ENCODE results near the gene DIPK1B. TPM values are rescaled to one million over a fixed set of nuclear protein-coding genes. Genes with fewer than 3 reads are reported as not detected.

Gene DIPK1B
- total RNA-seq, 6 donors from 2014 or later = 9.7 to 24.1 (median 17.0) TPM

GRCh38 chr9:136738960-136739359 is 26.6 kb downstream of the DIPK1B start:
- WGBS, 2 donors = 89 to 92% methylated on average over 20 of the region's 20 CpGs

GRCh38 chr9:136739509-136739908 is 27.1 kb downstream of the DIPK1B start:
- Histone ChIP-seq H3K9me3 (no peaks in the 10 kb centered on the region), H3K4me3 (no peak overlapping the region), H3K36me3 (no peaks in the 10 kb centered on the region), H3K27me3 (peaks cover 0 to 27% (median 12%) of the 10 kb centered on the region in 4 donors), H3K27ac (no peak overlapping the region), H3K4me1 (peaks cover 4 to 25% (median 20%) of the 10 kb centered on the region in 4 donors)
- DNase-seq = peak in 1 of 2 donors; percentile 71
- TF ChIP-seq POLR2AphosphoS5 (IDR thresholded peaks at IDR 0.05) = no peak
- TF ChIP-seq POLR2A (IDR thresholded peaks at IDR 0.05) = no peak
- TF ChIP-seq, protein P1, sequence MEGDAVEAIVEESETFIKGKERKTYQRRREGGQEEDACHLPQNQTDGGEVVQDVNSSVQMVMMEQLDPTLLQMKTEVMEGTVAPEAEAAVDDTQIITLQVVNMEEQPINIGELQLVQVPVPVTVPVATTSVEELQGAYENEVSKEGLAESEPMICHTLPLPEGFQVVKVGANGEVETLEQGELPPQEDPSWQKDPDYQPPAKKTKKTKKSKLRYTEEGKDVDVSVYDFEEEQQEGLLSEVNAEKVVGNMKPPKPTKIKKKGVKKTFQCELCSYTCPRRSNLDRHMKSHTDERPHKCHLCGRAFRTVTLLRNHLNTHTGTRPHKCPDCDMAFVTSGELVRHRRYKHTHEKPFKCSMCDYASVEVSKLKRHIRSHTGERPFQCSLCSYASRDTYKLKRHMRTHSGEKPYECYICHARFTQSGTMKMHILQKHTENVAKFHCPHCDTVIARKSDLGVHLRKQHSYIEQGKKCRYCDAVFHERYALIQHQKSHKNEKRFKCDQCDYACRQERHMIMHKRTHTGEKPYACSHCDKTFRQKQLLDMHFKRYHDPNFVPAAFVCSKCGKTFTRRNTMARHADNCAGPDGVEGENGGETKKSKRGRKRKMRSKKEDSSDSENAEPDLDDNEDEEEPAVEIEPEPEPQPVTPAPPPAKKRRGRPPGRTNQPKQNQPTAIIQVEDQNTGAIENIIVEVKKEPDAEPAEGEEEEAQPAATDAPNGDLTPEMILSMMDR (IDR thresholded peaks at IDR 0.05) = no peak
- TF ChIP-seq EP300 (IDR thresholded peaks at IDR 0.05) = no peak
- no peak for ATAC-seq (ENCODE audit: low FRiP score in 2 of 2)
- 77 to 84% methylated on average over 7 to 23 of the region's 23 CpGs for WGBS, 2 donors

More at GRCh38 chr9:136738960-136739359, 26.6 kb downstream of the DIPK1B start:
- no peak for ATAC-seq (ENCODE audit: low FRiP score in 2 of 2)
- H3K27ac ChIP-seq = no peak overlapping the region
- H3K4me3 ChIP-seq = no peak overlapping the region
- H3K4me1 ChIP-seq = peaks cover 4 to 25% (median 20%) of the 10 kb centered on the region in 4 donors
- peak in 1 of 2 donors; percentile 68 for DNase-seq
- H3K36me3 ChIP-seq = no peaks in the 10 kb centered on the region
- no peaks in the 10 kb centered on the region for H3K9me3 ChIP-seq
- TF ChIP-seq POLR2A (IDR thresholded peaks at IDR 0.05) = no peak
- TF ChIP-seq, protein P1 (IDR thresholded peaks at IDR 0.05) = no peak
- TF ChIP-seq POLR2AphosphoS5 (IDR thresholded peaks at IDR 0.05) = no peak
- no peak for TF ChIP-seq EP300 (IDR thresholded peaks at IDR 0.05)
- peaks cover 0 to 27% (median 12%) of the 10 kb centered on the region in 4 donors for H3K27me3 ChIP-seq

- DNase-seq = peak in 1 of 2 donors; percentile 60
- Histone ChIP-seq H3K36me3 (no peaks in the 10 kb centered on the region), H3K27me3 (peaks cover 0 to 27% (median 12%) of the 10 kb centered on the region in 4 donors), H3K4me3 (no peak overlapping the region), H3K4me1 (peaks cover 4 to 28% (median 20%) of the 10 kb centered on the region in 4 donors), H3K9me3 (no peaks in the 10 kb centered on the region), H3K27ac (no peak overlapping the region)
- no peak for TF ChIP-seq POLR2AphosphoS5 (IDR thresholded peaks at IDR 0.05)
- no peak for TF ChIP-seq EP300 (IDR thresholded peaks at IDR 0.05)
- TF ChIP-seq, protein P1 (IDR thresholded peaks at IDR 0.05) = no peak
- no peak for TF ChIP-seq POLR2A (IDR thresholded peaks at IDR 0.05)
- WGBS, 2 donors = 87 to 91% methylated on average over 8 to 11 of the region's 11 CpGs
- no peak for ATAC-seq (ENCODE audit: low FRiP score in 2 of 2)
These were observed 27.7 kb downstream of the DIPK1B start for GRCh38 chr9:136740069-136740468.

DNA sequence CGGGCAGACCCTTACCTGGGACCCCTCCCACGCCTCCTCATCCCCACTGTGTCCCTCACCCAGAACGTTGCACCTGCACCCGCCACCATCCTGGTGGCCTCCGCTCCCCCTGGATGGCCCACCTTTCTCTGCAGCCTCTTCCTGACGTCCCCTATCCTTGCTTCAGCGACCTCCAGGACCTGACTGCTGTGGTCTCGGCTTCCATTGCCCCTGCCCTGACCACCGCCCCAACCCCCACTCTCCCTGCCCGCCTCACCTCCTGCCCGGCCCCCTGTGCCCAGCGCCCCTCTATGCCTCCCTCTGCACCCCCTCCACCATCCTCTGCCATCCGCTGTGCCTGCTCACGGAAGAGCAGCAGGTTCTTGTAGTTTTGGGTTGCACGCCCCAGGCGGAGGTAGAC is 28.1 kb downstream of the DIPK1B start:
- WGBS, 2 donors = 80 to 86% methylated on average over 15 to 16 of the region's 16 CpGs
- DNase-seq = peak in 1 of 2 donors; percentile 61
- TF ChIP-seq POLR2A (IDR thresholded peaks at IDR 0.05) = no peak
- TF ChIP-seq EP300 (IDR thresholded peaks at IDR 0.05) = no peak
- TF ChIP-seq, protein P1 (IDR thresholded peaks at IDR 0.05) = no peak
- TF ChIP-seq POLR2AphosphoS5 (IDR thresholded peaks at IDR 0.05) = no peak

More for the DNA sequence above, 28.1 kb downstream of the DIPK1B start:
- Histone ChIP-seq H3K27ac (no peak overlapping the region), H3K27me3 (peaks cover 0 to 27% (median 12%) of the 10 kb centered on the region in 4 donors), H3K4me1 (peaks cover 4 to 32% (median 20%) of the 10 kb centered on the region in 4 donors), H3K4me3 (no peak overlapping the region), H3K36me3 (no peaks in the 10 kb centered on the region), H3K9me3 (no peaks in the 10 kb centered on the region)
- no peak for ATAC-seq (ENCODE audit: low FRiP score in 2 of 2)
